HL-60 (cell line): ENCODE data around the gene AHCTF1.
A peak's percentile ranks its signal among the peaks of the same experiment; 100 is the strongest.

Experiments used
- DNase-seq, 2 experiments: peaks; one replicate each; pipeline ENCODE4 v3.0.0-alpha.2; 2010 to 2020; ENCODE audit warnings: low read depth in 1 of 2, low spot score in 1 of 2
- H3K27ac ChIP-seq: fragments of 250-450 bp; sonication (Bioruptor Pico); replicated peaks from 2 replicates; pipeline ENCODE4 v1.5.1; 2020; ENCODE audit warnings: mild to moderate bottlenecking, moderate library complexity
- H3K27me3 ChIP-seq: fragments of 250-450 bp; sonication (Bioruptor Pico); 2 replicates; pipeline ENCODE4 v1.5.1; 2021; ENCODE audit warnings: mild to moderate bottlenecking, moderate library complexity; ENCODE audit not compliant: insufficient read depth, poor library complexity, severe bottlenecking
- H3K4me3 ChIP-seq: replicated peaks from 2 replicates; pipeline ENCODE4 v1.5.1; 2011; ENCODE audit warnings: mild to moderate bottlenecking, control low read depth, low read length; ENCODE audit not compliant: insufficient read depth
- CTCF ChIP-seq: IDR thresholded peaks from one replicate; pipeline ENCODE4 v1.5.1; 2011; ENCODE audit warnings: low read length, control low read depth, inconsistent platforms; ENCODE audit not compliant: insufficient read depth
- GABPA ChIP-seq: IDR thresholded peaks from 2 replicates; pipeline ENCODE4 v1.6.1; 2012; ENCODE audit warnings: low read depth
- POLR2AphosphoS5 ChIP-seq: IDR thresholded peaks from 2 replicates; pipeline ENCODE4 v1.6.1; 2012; ENCODE audit warnings: low read depth
- REST ChIP-seq: IDR thresholded peaks from 2 replicates; pipeline ENCODE4 v1.6.1; 2012; ENCODE audit warnings: low read depth; ENCODE audit not compliant: insufficient replicate concordance
- SPI1 ChIP-seq: IDR thresholded peaks from 2 replicates; pipeline ENCODE4 v1.6.1; 2012; ENCODE audit warnings: low read depth, mild to moderate bottlenecking, borderline replicate concordance

Gene AHCTF1

GRCh38 chr1:246933893-246934292, 2.1 kb upstream of the AHCTF1 start:
- Histone ChIP-seq H3K27me3 (no peaks in the 10 kb centered on the region), H3K4me3 (no peak overlapping the region), H3K27ac (no peak overlapping the region)
- TF ChIP-seq SPI1 (no peak), CTCF (no peak), REST (no peak), POLR2AphosphoS5 (no peak), GABPA (no peak)
- no peak for DNase-seq

DNA sequence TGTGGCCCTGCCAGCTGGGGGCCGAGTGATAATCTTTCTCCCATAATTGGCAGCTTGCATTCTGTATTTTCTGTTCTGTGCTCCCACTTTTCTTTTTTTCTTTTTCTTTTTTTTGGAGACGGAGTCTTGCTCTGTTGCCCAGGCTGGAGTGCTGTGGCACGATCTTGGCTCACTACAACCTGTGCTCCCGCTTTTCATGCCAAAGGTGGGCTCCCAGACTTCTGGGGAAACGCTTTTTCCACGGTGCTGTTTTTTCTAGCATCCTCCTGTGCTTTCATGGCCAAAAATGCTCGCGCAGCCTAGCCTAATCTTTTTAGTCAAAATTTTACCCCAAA, 585 bp upstream of the AHCTF1 start:
- Histone ChIP-seq H3K27me3 (no peaks in the 10 kb centered on the region), H3K27ac (peak overlapping the region; percentile 85), H3K4me3 (peak overlapping the region; percentile 88)
- DNase-seq, result no peak
- no peak for TF ChIP-seq POLR2AphosphoS5
- no peak for TF ChIP-seq SPI1

DNA sequence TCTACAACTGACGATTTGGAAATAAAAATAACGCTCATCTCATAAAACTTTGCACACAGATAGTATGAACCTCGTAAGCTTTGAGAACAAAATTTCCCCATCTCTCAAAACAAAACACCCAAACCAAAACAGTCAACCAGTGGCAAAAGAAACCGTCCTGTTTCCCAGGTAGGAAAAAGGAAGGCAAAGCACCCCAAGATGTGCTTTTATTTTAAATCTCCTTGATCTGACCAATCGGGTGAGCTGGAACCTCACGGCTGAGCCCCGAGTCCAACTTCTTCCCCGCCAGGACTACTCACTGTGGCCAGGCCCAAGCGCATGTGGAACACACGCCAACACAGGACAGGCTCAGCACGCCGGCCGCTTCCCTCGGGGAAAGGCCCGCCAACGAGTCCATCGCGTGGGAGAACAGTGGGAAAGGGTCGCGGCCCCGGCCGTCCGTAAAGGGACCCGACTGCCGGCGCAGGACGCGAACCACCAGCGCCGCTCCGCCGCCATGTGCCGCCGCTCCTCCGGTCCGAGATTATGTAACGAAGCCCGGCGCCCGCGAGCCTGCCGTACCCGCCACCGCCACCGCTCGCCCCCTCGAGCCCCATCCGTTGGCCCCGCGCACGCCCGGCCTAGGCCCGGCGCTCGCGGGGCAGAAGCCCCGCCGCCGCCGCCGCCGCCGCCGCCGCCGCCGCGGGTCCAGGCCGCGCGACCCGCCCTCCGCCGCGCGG, 759 bp downstream of the AHCTF1 start:
- H3K27me3 ChIP-seq, result no peaks in the 10 kb centered on the region
- H3K27ac ChIP-seq, result peak overlapping the region; percentile 85
- peak in 1 of 2 experiments; percentile 65 for DNase-seq
- H3K4me3 ChIP-seq, result peak overlapping the region; percentile 88
- TF ChIP-seq POLR2AphosphoS5, result 0 out of 2 replicates have a peak, but pooled peaks have one; percentile 17
- TF ChIP-seq REST, result no peak

DNA sequence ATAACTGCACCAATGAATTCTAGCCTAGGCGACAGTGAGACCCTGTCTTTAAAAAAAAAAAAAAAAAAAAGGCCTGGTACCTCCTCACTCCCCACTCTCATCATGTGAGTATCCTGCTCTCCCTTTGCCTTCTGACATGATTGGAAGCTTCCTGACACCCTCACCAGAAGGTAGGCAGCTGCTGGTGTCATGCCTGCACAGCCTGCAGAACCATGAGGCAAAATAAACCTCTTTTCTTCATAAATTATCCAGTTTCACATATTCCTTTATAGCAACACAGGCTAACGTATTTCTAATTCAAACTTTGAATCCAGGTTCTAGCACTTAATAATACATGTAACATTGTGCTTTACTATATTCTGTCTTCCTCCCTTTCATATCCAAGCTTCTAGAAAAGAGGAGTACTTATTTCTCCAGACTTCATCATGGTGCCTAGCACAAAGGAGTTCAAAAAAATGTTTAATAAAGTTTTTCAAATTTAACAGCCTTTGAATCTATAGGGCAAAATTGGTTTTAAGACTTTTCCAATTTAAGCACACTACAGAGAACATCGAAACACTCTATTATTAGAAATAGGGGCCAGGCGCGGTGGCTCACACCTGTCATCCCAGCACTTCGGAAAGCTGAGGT, 5.6 kb downstream of the AHCTF1 start:
- TF ChIP-seq REST, result no peak
- no peak for TF ChIP-seq CTCF
- no peak for TF ChIP-seq SPI1
- TF ChIP-seq GABPA, result no peak
- no peak overlapping the region for H3K4me3 ChIP-seq
- H3K27ac ChIP-seq, result no peak overlapping the region
- H3K27me3 ChIP-seq, result no peaks in the 10 kb centered on the region
- no peak for DNase-seq
